Measurements from ENCODE around the gene CYSRT1.

CYSRT1 gene

DNA sequence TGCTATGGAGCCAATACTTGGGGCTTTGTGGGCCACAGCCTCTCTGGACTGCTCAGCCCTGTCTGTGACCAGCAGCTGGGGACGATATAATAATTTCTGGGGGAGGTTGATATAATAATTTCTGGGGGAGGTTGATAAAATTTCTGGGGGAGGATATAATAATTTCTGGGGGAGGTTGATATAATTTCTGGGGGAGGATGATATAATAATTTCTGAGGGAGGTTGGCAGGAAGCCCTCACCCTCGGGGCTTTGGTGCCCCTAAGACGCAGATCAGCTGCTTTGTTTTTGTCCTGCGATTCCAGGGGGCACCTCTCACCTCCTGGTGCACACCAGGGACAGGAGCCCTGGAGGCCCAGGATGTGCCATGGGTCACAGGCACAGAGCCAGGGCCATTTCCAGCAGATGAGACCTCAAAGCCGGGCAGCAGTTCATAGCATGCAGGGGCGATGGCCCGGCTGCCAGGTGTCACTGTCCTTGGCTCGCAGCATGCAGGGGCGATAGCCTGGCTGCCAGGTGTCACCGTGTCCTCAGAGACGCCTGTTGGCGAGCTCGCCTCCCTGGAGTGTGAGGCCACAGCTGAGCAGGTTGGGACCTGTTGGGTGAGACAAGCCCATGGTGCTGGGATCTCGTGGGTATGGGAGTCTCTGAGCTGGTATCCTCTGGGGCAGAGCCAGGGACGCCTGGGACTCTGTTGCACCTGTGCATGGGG, 48.8 kb downstream of the CYSRT1 start:
- no peak for DNase-seq

- DNase-seq = no peak
These were observed 50.2 kb downstream of the CYSRT1 start for GRCh38 chr9:137275203-137275587.

Data from GOT3 (cell line).